GM13977 (cell line): ENCODE results near the gene CLTB.
"Not testable (repeated sequence)": the region's sequence is repeated elsewhere in the genome, so short reads cannot be mapped to it uniquely, and the experiment has no call there.

Experiments used
- DNase-seq: peaks from one replicate; pipeline ENCODE4 v3.0.0; 2012; ENCODE audit warnings: low spot score
- in situ Hi-C: fragments of 300-500 bp; cut with MboI; formaldehyde crosslinking; loops from one replicate; pipeline ENCODE4 v1.12.0; 2022; ENCODE audit warnings: low sequenced_read_pairs, low pct_unique_long_range_greater_than_20kb, mixed read lengths, inconsistent platforms; ENCODE audit not compliant: unreplicated experiment
- TF ChIP-seq, protein P1 (sequence below): IDR thresholded peaks from 2 replicates; pipeline ENCODE4 v1.5.1; 2012; ENCODE audit warnings: mild to moderate bottlenecking, control low read depth; ENCODE audit not compliant: insufficient read depth; ENCODE audit errors: extremely low read depth, missing control alignments

The CLTB gene

GRCh38 chr5:176450077-176450476 is 33.7 kb upstream of the CLTB start:
- in situ Hi-C loops, result no loop called here
- no peak for DNase-seq
- TF ChIP-seq, protein P1, sequence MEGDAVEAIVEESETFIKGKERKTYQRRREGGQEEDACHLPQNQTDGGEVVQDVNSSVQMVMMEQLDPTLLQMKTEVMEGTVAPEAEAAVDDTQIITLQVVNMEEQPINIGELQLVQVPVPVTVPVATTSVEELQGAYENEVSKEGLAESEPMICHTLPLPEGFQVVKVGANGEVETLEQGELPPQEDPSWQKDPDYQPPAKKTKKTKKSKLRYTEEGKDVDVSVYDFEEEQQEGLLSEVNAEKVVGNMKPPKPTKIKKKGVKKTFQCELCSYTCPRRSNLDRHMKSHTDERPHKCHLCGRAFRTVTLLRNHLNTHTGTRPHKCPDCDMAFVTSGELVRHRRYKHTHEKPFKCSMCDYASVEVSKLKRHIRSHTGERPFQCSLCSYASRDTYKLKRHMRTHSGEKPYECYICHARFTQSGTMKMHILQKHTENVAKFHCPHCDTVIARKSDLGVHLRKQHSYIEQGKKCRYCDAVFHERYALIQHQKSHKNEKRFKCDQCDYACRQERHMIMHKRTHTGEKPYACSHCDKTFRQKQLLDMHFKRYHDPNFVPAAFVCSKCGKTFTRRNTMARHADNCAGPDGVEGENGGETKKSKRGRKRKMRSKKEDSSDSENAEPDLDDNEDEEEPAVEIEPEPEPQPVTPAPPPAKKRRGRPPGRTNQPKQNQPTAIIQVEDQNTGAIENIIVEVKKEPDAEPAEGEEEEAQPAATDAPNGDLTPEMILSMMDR, result no peak

GRCh38 chr5:176447978-176448608 is 31.8 kb upstream of the CLTB start, which contains the start of gene FAF2:
Gene FAF2, plus strand, starts transcription at chr5:176448385. Its CDS starts 23 bp downstream, at chr5:176448408.
- in situ Hi-C loops, result no loop called here
- TF ChIP-seq, protein P1, result peak; percentile 88
- peak; percentile 99 for DNase-seq

DNA sequence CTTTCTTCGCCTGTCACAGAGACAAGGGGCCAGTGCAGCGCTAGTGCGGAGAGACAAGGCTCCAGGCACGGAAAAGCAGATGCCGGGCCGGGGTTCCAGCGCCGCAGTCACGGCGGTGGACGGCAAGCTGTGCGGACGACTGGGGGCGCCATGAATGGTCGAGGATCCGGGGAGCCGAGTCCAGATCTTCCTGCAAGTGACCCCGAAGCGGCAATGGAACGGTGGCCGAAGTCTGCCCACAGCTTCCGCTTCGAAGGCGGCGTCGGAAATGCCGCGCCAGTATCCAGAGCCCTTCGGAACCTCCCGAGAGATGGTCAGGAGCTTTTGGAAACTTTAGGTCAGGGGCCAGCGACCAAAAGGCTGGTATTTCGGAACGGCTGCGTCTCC is 31.2 kb upstream of the CLTB start:
- no peak for DNase-seq
- TF ChIP-seq, protein P1, result peak; percentile 11
- in situ Hi-C loops, result no loop called here

GRCh38 chr5:176446884-176447590 is 30.7 kb upstream of the CLTB start:
- peak; percentile 30 for DNase-seq
- TF ChIP-seq, protein P1, result no peak
- in situ Hi-C loops, result no loop called here

DNA sequence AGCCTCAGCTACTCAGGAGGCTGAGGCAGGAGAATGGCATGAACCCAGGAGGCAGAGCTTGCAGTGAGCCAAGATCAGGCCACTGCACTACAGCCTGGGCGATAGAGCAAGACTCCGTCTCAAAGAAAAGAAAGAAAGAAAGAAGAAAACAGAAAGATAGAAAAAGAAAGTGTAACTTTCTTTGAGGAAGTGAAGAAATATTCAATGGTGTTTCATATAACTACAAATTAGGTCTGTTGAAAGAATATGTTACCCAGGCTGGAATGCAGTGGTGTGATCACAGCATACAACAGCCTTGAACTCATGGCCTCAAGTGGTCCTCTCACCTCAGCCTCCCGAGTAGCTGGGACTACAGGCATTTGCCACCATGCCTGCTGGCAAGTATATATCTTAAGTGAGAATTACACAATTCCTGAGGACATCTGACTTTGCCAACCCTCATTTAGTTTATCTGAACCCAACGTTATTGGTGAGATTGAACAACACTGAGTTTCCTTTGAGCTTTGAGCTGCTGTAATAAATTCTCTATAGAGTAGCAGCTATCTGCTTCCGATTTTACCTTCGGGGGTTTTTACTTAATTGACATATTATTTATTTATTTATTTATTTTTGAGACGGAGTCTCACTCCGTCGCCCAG is 29.8 kb upstream of the CLTB start:
- TF ChIP-seq, protein P1, result no peak
- in situ Hi-C loops, result no loop called here
- DNase-seq, result no peak

DNA sequence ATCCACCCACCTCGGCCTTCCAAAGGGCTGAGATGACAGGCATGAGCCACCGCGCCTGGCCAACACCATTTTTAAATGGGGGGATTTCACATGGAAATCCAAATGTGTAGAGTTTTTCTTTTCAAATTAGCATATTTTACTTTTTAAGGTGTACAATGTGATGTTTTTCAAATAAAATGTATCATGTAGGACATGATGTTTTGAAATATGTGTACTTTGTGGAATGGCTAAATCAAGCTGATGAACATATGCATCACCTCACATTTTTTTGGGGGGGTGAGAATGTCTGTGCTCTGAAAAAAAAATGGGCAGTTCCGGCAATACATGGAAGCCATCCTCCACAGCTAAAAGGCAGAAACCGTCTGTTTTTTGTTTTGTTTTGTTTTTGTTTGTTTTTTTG is 28.4 kb upstream of the CLTB start:
- DNase-seq, result no peak
- TF ChIP-seq, protein P1, result no peak

DNA sequence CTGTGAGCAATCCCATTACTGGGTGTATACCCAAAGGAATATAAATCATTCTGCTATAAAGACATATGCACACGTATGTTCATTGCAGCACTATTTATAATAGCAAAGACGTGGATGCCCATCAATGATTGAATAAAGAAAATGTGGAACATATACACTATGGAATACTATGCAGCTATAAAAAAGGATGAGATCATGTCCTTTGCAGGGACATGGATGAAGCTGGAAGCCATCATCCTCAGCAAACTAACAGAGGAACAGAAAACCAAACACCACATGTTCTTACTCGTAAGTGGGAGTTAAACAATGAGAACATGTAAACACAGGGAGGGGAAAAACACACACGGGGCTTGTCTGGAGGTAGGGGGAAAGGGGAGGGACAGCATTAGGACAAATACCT is 26.6 kb upstream of the CLTB start:
- DNase-seq, in situ Hi-C loops: not testable (repeated sequence)

More for the DNA sequence above, 28.4 kb upstream of the CLTB start:
- in situ Hi-C loops, result no loop called here
